A549 (cell line): ENCODE measurements around the gene SH2B3.

Experiments
- BHLHE40 ChIP-seq: IDR thresholded peaks from 2 replicates; pipeline ENCODE4 v1.6.1; 2012; ENCODE audit warnings: low read depth, low read length, inconsistent platforms
- CBX8 ChIP-seq: fragments of 200-600 bp; sonication (generic); IDR thresholded peaks from 2 replicates; pipeline ENCODE4 v1.6.1; 2016
- HDAC2 ChIP-seq: fragments of 200-600 bp; sonication (generic); IDR thresholded peaks from 2 replicates; pipeline ENCODE4 v1.6.1; 2016
- JUN ChIP-seq, 2 experiments: fragments of >200 bp; sonication (Bioruptor Twin); formaldehyde crosslinking; IDR thresholded peaks; 2 replicates in 1 of 2; 3 replicates in 1 of 2; pipeline ENCODE4 v1.6.1; 2016 to 2017
- KDM1A ChIP-seq: fragments of 200-600 bp; sonication (generic); IDR thresholded peaks from 2 replicates; pipeline ENCODE4 v1.6.1; 2016; ENCODE audit warnings: low read depth, mild to moderate bottlenecking
- KDM5A ChIP-seq: fragments of 200-600 bp; sonication (generic); IDR thresholded peaks from 2 replicates; pipeline ENCODE4 v1.6.1; 2016; ENCODE audit warnings: antibody characterized with exemption, mild to moderate bottlenecking
- MAFK ChIP-seq: fragments of 450-650 bp; IDR thresholded peaks from 2 replicates; pipeline ENCODE4 v1.6.1; 2014; ENCODE audit not compliant: partially characterized antibody
- MAZ ChIP-seq: fragments of 150-350 bp; IDR thresholded peaks from 2 replicates; pipeline ENCODE4 v1.6.1; 2014; ENCODE audit warnings: antibody characterized with exemption, low read depth, low read length, borderline replicate concordance
- NFE2L2 ChIP-seq: fragments of 150-350 bp; conservative IDR thresholded peaks from 2 replicates; pipeline ENCODE4 v1.6.1; 2014; ENCODE audit warnings: low read length
- PHF8 ChIP-seq: fragments of 200-600 bp; sonication (generic); IDR thresholded peaks from 2 replicates; pipeline ENCODE4 v1.6.1; 2016; ENCODE audit warnings: low read depth, mild to moderate bottlenecking, antibody characterized with exemption, moderate library complexity, borderline replicate concordance
- TF ChIP-seq, protein P1 (sequence below): fragments of >200 bp; sonication (Bioruptor Twin); formaldehyde crosslinking; IDR thresholded peaks from 3 replicates; pipeline ENCODE4 v1.5.1; 2016
- TF ChIP-seq, protein P2 (sequence below): fragments of 200-600 bp; sonication (generic); IDR thresholded peaks from 2 replicates; pipeline ENCODE4 v1.6.1; 2016; ENCODE audit warnings: antibody characterized with exemption, mild to moderate bottlenecking, moderate library complexity
- TF ChIP-seq, protein P3 (sequence below): fragments of 150-350 bp; IDR thresholded peaks from 2 replicates; pipeline ENCODE4 v1.6.1; 2014; ENCODE audit warnings: low read depth, mild to moderate bottlenecking, low read length

DNA sequence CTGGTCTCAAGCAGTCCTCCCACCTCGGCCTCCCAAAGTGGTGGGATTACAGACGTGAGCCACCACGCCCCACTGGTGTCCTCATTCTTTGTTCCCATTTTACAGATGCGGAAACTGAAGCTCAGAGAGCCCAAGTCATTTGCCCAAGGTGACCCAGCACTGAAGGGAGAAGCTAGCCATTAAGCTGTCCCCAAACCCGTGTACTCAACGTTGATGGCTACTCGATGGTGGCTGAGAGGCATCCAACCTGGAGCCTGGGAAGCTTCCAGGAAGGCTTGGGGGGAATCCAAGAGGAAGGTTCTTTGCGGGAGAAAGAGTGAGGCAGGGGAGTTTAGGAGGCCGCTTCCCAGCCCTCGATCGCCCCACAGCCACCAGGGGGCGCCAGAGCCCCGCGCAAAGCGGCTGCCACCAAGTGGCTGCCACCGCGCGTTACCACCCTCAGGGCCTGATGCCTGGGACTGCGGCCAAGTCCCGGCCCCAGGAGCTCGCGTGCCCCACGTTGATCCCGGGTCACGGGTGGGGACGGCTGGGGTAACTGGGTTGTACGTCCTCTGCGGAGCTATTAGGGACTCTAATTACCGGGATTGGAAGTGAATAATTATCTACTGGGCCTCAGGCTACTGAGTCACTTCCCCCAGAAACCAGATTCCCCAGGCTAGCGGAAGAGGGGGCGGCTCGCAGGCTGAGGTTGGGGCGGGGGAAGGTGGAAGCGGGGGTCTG is 8.8 kb upstream of the SH2B3 start:
- TF ChIP-seq, protein P1, sequence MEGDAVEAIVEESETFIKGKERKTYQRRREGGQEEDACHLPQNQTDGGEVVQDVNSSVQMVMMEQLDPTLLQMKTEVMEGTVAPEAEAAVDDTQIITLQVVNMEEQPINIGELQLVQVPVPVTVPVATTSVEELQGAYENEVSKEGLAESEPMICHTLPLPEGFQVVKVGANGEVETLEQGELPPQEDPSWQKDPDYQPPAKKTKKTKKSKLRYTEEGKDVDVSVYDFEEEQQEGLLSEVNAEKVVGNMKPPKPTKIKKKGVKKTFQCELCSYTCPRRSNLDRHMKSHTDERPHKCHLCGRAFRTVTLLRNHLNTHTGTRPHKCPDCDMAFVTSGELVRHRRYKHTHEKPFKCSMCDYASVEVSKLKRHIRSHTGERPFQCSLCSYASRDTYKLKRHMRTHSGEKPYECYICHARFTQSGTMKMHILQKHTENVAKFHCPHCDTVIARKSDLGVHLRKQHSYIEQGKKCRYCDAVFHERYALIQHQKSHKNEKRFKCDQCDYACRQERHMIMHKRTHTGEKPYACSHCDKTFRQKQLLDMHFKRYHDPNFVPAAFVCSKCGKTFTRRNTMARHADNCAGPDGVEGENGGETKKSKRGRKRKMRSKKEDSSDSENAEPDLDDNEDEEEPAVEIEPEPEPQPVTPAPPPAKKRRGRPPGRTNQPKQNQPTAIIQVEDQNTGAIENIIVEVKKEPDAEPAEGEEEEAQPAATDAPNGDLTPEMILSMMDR: peak; percentile 99
- TF ChIP-seq, protein P2, sequence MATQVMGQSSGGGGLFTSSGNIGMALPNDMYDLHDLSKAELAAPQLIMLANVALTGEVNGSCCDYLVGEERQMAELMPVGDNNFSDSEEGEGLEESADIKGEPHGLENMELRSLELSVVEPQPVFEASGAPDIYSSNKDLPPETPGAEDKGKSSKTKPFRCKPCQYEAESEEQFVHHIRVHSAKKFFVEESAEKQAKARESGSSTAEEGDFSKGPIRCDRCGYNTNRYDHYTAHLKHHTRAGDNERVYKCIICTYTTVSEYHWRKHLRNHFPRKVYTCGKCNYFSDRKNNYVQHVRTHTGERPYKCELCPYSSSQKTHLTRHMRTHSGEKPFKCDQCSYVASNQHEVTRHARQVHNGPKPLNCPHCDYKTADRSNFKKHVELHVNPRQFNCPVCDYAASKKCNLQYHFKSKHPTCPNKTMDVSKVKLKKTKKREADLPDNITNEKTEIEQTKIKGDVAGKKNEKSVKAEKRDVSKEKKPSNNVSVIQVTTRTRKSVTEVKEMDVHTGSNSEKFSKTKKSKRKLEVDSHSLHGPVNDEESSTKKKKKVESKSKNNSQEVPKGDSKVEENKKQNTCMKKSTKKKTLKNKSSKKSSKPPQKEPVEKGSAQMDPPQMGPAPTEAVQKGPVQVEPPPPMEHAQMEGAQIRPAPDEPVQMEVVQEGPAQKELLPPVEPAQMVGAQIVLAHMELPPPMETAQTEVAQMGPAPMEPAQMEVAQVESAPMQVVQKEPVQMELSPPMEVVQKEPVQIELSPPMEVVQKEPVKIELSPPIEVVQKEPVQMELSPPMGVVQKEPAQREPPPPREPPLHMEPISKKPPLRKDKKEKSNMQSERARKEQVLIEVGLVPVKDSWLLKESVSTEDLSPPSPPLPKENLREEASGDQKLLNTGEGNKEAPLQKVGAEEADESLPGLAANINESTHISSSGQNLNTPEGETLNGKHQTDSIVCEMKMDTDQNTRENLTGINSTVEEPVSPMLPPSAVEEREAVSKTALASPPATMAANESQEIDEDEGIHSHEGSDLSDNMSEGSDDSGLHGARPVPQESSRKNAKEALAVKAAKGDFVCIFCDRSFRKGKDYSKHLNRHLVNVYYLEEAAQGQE: no peak
- TF ChIP-seq HDAC2: no peak
- no peak for TF ChIP-seq KDM5A
- TF ChIP-seq KDM1A: peak; percentile 94
- TF ChIP-seq PHF8: no peak
- no peak for TF ChIP-seq JUN (IDR thresholded peaks at IDR 0.05)
- no peak for TF ChIP-seq CBX8
- TF ChIP-seq NFE2L2: no peak
- TF ChIP-seq, protein P3, sequence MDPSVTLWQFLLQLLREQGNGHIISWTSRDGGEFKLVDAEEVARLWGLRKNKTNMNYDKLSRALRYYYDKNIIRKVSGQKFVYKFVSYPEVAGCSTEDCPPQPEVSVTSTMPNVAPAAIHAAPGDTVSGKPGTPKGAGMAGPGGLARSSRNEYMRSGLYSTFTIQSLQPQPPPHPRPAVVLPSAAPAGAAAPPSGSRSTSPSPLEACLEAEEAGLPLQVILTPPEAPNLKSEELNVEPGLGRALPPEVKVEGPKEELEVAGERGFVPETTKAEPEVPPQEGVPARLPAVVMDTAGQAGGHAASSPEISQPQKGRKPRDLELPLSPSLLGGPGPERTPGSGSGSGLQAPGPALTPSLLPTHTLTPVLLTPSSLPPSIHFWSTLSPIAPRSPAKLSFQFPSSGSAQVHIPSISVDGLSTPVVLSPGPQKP: no peak
- no peak for TF ChIP-seq MAZ
- no peak for TF ChIP-seq BHLHE40
- TF ChIP-seq MAFK: no peak
